K562 (cell line): ENCODE results near the gene GALNT12. TPM values are rescaled to one million over a fixed set of nuclear protein-coding genes. Genes with fewer than 3 reads are reported as not detected.

Experiments
- DACH1 ChIP-seq: fragments of 450-650 bp; IDR thresholded peaks from 2 replicates; pipeline ENCODE4 v1.6.1; 2018; ENCODE audit not compliant: partially characterized antibody
- EGR1 ChIP-seq: fragments of 450-650 bp; conservative IDR thresholded peaks from 2 replicates; pipeline ENCODE4 v1.6.1; 2017; ENCODE audit warnings: mild to moderate bottlenecking
- ID3 ChIP-seq, 2 experiments: fragments of 250-450 bp in 1 of 2; fragments of 450-650 bp in 1 of 2; sonication (Bioruptor Pico) in 1 of 2; IDR thresholded peaks; 2 replicates each; pipeline versions ENCODE4 v1.6.1 to v1.8.0; 2016 to 2021; ENCODE audit warnings: mild to moderate bottlenecking in 2 of 2, moderate library complexity in 2 of 2, missing compliant biosample characterization in 1 of 2, missing genetic modification characterization in 1 of 2
- PML ChIP-seq: IDR thresholded peaks from 2 replicates; pipeline ENCODE4 v1.6.1; 2012; ENCODE audit warnings: low read length, inconsistent platforms
- SIN3B ChIP-seq: fragments of 450-650 bp; IDR thresholded peaks from 2 replicates; pipeline ENCODE4 v1.6.1; 2017; ENCODE audit warnings: low read depth, mild to moderate bottlenecking, moderate library complexity
- TFAP4 ChIP-seq: sonication (generic); formaldehyde crosslinking; IDR thresholded peaks from 2 replicates; pipeline ENCODE4 v1.8.0; 2022; ENCODE audit warnings: missing genetic modification reagents, mild to moderate bottlenecking, moderate library complexity, borderline replicate concordance
- TRIM24 ChIP-seq, 2 experiments: fragments of 450-650 bp; IDR thresholded peaks; 2 replicates each; pipeline ENCODE4 v1.6.1; 2016
- polyA plus RNA-seq, 8 experiments: library from polyadenylated mRNA; depleted of rRNA in 4 of 8; stranded (reverse) in 5 of 8; unstranded in 3 of 8; fragments of >200 nt; fragmentation: Nextera tagmentation in 2 of 8; fragmentation: Illumina TruSeq in 1 of 8; extraction: Ambion mirVana in 2 of 8; extraction: Trizol in 1 of 8; gene quantifications; 2 replicates each; pipeline versions ENCODE4 v1.2.1 to v1.2.3, GENCODE V29; 2011 to 2014; ENCODE audit warnings: inconsistent platforms in 1 of 8, missing spikeins in 1 of 8
- total RNA-seq, 7 experiments: library from RNA; depleted of rRNA in 6 of 7; stranded (reverse); fragments of >200 nt in 6 of 7; fragmentation: Illumina TruSeq in 2 of 7; extraction: Trizol in 2 of 7; gene quantifications; 2 replicates each; pipeline versions ENCODE4 v1.2.1 to v1.2.3, GENCODE V29; 2011 to 2021; ENCODE audit warnings: low replicate concordance in 1 of 7
- TF ChIP-seq, protein P1 (sequence below): fragments of 250-450 bp; sonication (Bioruptor Pico); IDR thresholded peaks from 2 replicates; pipeline ENCODE4 v1.8.0; 2021; ENCODE audit warnings: borderline replicate concordance, mild to moderate bottlenecking, moderate library complexity; ENCODE audit not compliant: poor library complexity, severe bottlenecking
- TF ChIP-seq, protein P2 (sequence below): fragments of 200-800 bp; sonication (Bioruptor generic); IDR thresholded peaks from 2 replicates; pipeline ENCODE4 v1.6.1; 2016; ENCODE audit warnings: missing genetic modification characterization, missing compliant biosample characterization
- TF ChIP-seq, protein P3 (sequence below), 2 experiments: fragments of 450-650 bp; IDR thresholded peaks; 2 replicates each; pipeline ENCODE4 v1.6.1; 2016; ENCODE audit warnings: mild to moderate bottlenecking in 2 of 2, borderline replicate concordance in 1 of 2, low read depth in 1 of 2, moderate library complexity in 1 of 2

Gene GALNT12
- total and polyA plus RNA-seq, 9 of the 15 experiments (the other 6 are each of a cell fraction or from before 2014, with no cell fraction given): 29.7 to 82.9 (median 44.2) TPM

DNA sequence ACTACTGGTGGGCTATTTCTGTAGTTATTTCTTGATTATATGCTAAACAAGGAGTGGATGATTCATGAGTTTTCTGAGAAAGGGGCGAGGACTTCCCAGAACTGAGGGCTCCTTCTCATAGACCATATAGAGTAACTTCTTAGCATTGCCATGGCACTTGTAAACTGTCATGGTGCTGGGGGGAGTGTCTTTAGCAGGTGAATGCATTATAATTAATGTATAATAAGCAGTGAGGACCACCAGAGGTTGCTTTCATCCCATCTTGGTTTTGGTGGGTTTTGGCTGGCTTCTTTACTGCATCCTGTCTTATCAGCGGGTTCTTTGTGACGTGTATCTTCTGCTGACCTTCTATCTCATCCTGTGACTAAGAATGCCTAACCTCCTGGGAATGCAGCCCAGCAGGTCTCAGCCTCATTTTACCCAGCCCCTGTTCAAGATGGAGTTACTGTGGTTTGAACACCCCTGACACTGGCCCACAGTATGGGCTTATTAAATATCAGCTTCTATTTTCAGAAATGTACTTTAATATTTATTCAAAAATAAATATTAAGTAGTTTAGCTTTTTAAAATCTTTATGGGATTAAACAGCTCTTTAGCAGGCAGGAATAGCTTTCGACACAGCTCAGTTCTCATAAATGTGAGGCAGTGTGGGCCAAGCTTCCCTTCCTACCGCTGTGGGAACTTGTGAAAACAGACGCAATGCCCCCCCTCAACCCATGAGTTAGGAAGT lies 44.4 kb downstream of the GALNT12 start (continued):
- TF ChIP-seq ID3 (CRISPR knock-in tag; IDR thresholded peaks at IDR 0.05) (peak; percentile 94), ID3 (tag; IDR thresholded peaks at IDR 0.05) (peak; percentile 98), EGR1 (no peak), SIN3B (no peak), TFAP4 (no peak), PML (no peak), TRIM24 (IDR thresholded peaks at IDR 0.05) (peak in 1 of 2 experiments; percentile 16; a peak in 1 of 4 replicates), DACH1 (no peak)
- TF ChIP-seq, protein P1, sequence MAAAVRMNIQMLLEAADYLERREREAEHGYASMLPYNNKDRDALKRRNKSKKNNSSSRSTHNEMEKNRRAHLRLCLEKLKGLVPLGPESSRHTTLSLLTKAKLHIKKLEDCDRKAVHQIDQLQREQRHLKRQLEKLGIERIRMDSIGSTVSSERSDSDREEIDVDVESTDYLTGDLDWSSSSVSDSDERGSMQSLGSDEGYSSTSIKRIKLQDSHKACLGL (CRISPR knock-in tag): peak; percentile 59
- TF ChIP-seq, protein P2, sequence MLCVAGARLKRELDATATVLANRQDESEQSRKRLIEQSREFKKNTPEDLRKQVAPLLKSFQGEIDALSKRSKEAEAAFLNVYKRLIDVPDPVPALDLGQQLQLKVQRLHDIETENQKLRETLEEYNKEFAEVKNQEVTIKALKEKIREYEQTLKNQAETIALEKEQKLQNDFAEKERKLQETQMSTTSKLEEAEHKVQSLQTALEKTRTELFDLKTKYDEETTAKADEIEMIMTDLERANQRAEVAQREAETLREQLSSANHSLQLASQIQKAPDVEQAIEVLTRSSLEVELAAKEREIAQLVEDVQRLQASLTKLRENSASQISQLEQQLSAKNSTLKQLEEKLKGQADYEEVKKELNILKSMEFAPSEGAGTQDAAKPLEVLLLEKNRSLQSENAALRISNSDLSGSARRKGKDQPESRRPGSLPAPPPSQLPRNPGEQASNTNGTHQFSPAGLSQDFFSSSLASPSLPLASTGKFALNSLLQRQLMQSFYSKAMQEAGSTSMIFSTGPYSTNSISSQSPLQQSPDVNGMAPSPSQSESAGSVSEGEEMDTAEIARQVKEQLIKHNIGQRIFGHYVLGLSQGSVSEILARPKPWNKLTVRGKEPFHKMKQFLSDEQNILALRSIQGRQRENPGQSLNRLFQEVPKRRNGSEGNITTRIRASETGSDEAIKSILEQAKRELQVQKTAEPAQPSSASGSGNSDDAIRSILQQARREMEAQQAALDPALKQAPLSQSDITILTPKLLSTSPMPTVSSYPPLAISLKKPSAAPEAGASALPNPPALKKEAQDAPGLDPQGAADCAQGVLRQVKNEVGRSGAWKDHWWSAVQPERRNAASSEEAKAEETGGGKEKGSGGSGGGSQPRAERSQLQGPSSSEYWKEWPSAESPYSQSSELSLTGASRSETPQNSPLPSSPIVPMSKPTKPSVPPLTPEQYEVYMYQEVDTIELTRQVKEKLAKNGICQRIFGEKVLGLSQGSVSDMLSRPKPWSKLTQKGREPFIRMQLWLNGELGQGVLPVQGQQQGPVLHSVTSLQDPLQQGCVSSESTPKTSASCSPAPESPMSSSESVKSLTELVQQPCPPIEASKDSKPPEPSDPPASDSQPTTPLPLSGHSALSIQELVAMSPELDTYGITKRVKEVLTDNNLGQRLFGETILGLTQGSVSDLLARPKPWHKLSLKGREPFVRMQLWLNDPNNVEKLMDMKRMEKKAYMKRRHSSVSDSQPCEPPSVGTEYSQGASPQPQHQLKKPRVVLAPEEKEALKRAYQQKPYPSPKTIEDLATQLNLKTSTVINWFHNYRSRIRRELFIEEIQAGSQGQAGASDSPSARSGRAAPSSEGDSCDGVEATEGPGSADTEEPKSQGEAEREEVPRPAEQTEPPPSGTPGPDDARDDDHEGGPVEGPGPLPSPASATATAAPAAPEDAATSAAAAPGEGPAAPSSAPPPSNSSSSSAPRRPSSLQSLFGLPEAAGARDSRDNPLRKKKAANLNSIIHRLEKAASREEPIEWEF: peak; percentile 88
- TF ChIP-seq, protein P3, sequence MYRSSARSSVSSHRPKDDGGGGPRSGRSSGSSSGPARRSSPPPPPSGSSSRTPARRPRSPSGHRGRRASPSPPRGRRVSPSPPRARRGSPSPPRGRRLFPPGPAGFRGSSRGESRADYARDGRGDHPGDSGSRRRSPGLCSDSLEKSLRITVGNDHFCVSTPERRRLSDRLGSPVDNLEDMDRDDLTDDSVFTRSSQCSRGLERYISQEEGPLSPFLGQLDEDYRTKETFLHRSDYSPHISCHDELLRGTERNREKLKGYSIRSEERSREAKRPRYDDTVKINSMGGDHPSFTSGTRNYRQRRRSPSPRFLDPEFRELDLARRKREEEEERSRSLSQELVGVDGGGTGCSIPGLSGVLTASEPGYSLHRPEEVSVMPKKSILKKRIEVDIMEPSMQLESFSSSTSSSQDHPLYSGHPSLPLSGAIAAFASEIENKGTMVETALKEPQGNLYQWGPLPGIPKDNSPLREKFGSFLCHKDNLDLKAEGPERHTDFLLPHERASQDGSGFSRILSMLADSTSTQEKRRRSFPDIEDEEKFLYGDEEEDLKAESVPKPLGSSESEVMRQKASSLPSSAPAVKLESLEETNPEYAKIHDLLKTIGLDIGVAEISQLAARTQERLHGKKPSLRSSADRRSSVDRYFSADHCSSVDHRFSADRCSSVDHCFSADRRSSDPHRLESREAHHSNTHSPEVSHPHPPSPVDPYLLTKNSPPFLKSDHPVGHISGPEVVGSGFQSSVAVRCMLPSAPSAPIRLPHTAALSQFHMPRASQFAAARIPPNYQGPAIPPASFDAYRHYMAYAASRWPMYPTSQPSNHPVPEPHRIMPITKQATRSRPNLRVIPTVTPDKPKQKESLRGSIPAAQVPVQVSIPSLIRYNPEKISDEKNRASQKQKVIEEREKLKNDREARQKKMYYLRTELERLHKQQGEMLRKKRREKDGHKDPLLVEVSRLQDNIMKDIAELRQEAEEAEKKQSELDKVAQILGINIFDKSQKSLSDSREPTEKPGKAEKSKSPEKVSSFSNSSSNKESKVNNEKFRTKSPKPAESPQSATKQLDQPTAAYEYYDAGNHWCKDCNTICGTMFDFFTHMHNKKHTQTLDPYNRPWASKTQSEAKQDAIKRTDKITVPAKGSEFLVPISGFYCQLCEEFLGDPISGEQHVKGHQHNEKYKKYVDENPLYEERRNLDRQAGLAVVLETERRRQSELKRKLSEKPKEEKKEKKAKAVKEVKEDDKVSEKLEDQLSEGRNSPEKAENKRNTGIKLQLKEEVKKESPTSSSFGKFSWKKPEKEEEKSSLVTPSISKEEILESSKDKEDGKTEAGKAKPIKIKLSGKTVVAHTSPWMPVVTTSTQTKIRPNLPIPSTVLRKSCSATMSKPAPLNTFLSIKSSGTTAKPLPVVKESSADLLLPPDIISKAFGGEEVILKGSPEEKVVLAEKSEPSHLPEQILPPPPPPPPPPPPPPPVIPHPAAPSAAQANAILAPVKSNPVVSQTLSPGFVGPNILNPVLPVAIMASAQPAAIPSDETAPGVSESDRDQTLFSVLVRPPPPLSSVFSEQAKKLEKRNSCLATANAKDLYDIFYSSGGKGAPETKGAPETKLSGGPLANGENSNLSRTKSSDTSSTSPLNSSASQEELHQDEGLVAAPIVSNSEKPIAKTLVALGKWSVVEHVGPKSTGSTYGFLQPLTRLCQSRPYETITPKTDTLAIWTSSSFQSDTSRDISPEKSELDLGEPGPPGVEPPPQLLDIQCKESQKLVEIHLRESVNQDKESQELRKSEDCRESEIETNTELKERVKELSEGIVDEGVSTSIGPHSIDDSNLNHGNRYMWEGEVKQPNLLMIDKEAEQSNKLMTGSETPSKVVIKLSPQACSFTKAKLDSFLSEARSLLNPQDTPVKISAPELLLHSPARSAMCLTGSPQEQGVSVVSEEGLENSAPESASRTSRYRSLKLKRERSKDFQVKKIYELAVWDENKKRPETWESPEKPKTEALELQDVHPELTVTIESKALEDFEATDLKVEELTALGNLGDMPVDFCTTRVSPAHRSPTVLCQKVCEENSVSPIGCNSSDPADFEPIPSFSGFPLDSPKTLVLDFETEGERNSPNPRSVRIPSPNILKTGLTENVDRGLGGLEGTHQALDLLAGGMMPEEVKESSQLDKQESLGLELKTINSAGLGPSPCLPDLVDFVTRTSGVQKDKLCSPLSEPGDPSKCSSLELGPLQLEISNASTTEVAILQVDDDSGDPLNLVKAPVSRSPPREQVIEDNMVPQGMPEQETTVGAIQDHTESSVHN (IDR thresholded peaks at IDR 0.05; ENCODE audit: borderline replicate concordance in 1 of 2, low read depth in 1 of 2): no peak
